HG03521 (cell line): ENCODE data around the gene KIF2C.
"Not testable (repeated sequence)": the region's sequence is repeated elsewhere in the genome, so short reads cannot be mapped to it uniquely, and the experiment has no call there.

ENCODE experiments used
- ATAC-seq: cut with Tn5 transposase; IDR thresholded peaks from one replicate; pipeline ENCODE4 v1.9.1; 2021; ENCODE audit warnings: mild to moderate bottlenecking, moderate library complexity; ENCODE audit not compliant: unreplicated experiment

The KIF2C gene

DNA sequence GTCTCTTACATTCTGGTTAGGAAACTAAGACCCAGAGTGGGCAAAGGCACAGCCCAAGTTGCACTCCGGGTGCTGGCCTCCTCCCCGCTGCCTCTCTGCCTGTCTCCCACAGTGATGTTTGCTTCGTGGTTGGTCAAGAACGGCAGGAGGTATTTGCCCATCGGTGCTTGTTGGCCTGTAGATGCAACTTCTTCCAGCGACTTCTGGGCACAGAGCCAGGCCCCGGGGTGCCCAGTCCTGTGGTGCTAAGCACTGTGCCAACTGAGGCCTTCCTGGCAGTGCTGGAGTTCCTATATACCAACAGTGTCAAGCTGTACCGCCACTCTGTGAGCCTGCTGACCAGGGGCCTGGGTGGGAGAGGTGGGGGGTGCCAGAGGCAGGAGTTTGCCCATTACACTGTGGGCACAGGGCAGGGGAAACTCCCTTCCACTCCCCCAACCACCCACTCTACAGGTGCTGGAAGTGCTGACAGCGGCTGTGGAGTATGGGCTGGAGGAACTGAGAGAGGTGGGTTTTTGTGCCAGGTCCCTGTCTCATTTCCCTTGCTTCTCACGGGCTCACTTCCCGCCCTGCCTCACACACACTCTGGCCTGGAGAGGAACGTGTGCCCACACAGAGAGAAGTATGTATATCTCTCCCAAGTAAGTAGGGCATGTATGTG is 70.6 kb downstream of the KIF2C start:
- no peak for ATAC-seq

DNA sequence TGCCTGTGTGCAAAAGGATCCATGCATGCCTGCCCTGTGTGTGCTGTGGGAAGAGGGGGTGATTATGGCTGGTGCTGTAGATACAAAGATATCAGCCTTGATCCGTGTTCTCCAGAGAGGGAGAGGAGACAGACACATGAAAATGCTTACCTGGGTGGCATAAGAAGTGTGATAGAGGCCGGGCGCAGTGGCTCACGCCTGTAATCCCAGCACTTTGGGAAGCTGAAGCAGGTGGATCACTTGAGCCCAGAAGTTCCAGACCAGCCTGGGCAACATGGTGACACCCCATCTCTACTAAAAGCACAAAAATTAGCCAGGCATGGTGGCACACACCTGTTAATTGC is 71.1 kb downstream of the KIF2C start:
- ATAC-seq, result not testable (repeated sequence)

DNA sequence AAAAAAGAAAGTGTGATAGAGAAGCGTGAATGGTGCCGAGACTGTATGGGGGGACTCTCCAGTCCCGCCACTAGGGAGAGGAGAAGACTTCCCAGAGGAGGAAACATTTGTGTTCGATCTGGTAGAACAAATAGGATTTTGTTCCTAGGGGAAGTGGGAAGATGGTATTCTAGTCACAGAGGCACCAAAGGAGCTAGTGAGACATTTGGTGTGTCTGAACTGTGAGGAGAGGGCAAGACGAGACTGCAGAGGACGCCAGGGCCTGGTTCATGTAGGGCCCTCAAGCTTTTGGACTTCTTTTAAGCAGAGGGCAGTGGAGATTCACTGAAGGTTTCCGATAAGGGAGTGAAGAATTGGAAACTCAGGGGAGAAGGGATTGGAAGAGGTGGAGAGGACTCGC is 71.6 kb downstream of the KIF2C start:
- ATAC-seq, result no peak

DNA sequence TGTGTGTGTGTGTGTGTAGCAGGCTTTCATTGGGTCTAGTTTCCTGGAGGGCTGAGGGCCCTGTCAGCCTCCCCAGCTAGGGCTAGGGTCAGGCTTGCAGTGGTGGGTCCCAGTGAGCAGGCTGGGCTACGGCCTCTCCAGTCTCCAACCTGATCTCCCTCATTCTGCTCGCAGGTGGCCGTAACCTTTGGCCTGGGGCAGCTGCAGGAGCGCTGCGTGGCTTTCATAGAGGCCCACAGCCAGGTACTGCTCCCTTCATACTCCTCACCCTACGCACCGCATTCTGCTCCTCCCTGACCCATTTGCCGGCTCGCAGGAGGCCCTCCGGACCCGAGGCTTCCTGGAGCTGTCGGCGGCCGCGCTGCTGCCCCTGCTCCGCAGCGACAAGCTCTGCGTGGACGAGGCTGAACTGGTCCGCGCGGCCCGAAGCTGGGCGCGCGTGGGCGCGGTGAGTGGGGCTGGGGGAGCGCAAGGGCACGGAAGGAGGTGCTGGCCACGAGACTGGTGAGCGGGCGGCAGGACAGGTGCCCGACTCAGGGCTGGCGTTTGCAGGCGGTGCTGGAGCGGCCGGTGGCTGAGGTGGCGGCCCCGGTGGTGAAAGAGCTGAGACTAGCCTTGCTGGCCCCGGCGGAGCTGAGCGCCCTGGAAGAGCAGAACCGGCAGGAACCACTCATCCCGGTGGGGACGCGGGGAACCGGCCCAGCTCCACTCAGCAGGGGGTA is 73.3 kb downstream of the KIF2C start:
- no peak for ATAC-seq

DNA sequence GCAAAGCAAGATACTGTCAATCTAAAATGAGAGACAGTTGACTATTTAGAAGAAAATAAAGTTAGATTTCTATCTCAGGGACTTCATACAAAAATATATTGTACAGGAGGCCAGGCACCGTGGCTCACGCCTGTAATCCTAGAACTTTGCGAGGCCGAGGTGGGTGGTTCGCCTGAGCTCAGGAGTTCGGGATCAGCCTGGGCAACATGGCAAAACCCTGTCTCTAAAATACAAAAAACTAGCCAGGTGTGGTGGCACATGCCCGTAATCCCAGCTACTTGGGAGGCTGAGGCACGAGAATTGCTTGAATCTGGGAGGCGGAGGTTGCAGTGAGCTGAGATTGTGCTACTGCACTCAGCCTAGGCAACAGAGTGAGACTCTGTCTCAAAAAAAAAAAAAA is 76.3 kb downstream of the KIF2C start:
- ATAC-seq, result not testable (repeated sequence)

DNA sequence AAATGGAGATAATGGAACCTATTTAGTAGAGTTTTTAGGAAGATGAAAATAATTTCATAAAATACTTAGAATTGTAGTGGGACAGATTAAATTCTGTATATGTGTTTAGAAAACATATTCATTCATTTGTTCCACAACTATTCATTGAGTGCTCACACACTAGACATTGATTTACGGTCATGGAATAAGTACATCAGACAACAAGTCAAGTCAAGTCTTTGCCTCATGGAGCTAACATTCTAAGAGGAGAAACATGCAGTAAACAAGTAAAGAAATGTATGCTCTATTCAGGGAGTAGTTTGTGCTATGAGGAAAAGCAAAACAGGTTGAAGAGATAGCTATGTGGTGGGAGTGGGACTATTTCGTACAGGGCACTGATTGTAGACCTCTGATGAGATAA is 77.7 kb downstream of the KIF2C start:
- ATAC-seq, result no peak
